Measurements from ENCODE around the gene LFNG. TPM values are rescaled to one million over a fixed set of nuclear protein-coding genes. Genes with fewer than 3 reads are reported as not detected.
"Not testable (repeated sequence)": the region's sequence is repeated elsewhere in the genome, so short reads cannot be mapped to it uniquely, and the experiment has no call there.

Gene LFNG
- polyA plus RNA-seq, 6 donors from 2014 or later: 0.59 to 4.0 (median 2.2) TPM

DNA sequence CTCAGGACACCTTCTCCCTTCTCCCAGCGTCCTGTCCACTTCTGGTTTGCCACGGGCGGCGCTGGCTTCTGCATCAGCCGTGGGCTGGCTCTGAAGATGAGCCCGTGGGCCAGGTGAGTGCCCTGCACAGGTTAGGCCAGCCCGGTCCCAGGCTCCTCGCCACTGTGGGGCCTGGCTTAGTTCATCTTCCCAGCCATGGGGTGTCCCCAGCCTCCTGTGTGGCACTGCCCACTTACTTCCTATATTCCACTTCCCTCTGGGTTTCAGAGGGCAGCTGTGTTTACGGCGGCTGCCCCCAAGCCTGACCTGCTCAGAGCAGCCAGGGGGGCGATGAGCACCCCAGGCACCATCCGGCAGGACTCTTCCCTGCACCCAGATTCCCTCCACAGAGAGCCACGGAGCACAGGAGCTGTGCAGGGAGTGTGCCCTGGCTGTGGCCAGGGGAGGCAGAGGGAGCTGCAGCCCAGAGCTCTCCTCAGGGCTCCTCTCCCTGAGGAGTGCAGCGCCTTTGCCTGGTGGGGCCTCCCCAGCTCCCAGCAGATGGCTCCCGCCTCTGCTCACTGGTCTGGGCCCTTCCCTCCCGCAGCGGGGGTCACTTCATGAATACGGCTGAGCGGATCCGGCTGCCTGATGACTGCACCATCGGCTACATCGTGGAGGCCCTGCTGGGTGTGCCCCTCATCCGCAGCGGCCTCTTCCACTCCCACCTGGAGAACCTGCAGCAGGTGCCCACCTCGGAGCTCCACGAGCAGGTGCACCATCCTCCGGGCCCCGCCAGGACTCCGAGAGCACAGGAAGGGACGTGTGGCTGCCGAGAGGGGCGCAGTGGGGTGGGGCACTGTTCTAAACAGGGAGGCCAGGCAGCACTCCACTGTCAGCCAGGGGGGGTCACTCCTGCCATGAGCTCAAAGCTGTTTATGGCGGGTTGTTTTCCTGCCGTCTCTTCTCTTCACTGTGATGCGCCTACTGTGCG lies 6.4 kb downstream of the LFNG start:
- peak overlapping the region; percentile 61 to 95 (median 86) for H3K27ac Mint-ChIP-seq
- ATAC-seq (ENCODE audit: low read depth in 2 of 2) (no peak), DNase-seq (no peak)
- no peaks in the 10 kb centered on the region for H3K27me3 Mint-ChIP-seq
- peak overlapping the region; percentile 35 to 81 (median 65) for H3K4me3 Mint-ChIP-seq
- peaks cover 53 to 87% (median 74%) of the 10 kb centered on the region in 3 donors for H3K4me1 Mint-ChIP-seq
- H3K9me3 Mint-ChIP-seq: no peaks in the 10 kb centered on the region
- H3K36me3 Mint-ChIP-seq: peaks cover 0 to 13% of the 10 kb centered on the region in 2 donors

DNA sequence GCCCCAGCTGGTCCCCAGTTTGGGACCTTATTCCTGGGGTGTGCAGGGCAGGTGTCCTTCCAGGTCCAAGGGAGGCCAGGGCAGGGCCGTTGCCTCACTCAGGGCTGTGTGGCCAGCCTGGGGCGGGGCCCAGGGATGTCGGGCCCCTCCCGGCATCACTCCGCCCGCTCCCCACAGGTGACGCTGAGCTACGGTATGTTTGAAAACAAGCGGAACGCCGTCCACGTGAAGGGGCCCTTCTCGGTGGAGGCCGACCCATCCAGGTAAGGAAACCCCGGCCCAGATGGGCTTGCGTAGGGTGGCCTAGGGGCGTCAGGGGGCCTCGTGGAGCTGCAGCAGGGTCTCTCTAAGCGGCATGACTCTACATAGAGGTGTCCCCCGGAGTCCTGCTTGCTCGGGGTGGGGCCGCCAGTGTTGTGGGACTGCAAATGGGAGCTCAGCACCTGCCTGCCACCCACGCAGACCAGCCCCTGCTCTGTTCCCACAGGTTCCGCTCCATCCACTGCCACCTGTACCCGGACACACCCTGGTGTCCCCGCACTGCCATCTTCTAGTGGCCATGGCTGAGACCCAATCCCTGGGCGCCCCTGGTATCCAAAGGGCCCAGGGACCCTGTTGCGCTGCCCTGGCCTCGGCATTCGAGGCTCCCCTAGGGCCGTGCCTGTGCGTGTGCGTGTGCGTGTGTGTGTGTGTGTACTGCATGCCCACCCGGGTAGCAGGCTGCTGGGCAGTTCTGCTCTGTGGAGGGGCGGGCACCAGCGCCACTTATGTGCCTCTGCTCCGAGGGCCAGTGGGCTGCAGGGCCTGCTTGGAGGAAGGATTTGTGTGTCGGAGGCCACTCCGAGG lies 7.3 kb downstream of the LFNG start:
- peak overlapping the region; percentile 53 to 91 (median 71) for H3K4me3 Mint-ChIP-seq
- H3K27me3 Mint-ChIP-seq: no peaks in the 10 kb centered on the region
- peaks cover 0 to 9% of the 10 kb centered on the region in 2 donors for H3K36me3 Mint-ChIP-seq
- ATAC-seq (ENCODE audit: low read depth in 2 of 2) (no peak), DNase-seq (no peak)
- H3K4me1 Mint-ChIP-seq: peaks cover 48 to 87% (median 77%) of the 10 kb centered on the region in 3 donors
- peak overlapping the region in 5 of 6 donors; percentile 15 to 99 (median 95) for H3K27ac Mint-ChIP-seq
- no peaks in the 10 kb centered on the region for H3K9me3 Mint-ChIP-seq

DNA sequence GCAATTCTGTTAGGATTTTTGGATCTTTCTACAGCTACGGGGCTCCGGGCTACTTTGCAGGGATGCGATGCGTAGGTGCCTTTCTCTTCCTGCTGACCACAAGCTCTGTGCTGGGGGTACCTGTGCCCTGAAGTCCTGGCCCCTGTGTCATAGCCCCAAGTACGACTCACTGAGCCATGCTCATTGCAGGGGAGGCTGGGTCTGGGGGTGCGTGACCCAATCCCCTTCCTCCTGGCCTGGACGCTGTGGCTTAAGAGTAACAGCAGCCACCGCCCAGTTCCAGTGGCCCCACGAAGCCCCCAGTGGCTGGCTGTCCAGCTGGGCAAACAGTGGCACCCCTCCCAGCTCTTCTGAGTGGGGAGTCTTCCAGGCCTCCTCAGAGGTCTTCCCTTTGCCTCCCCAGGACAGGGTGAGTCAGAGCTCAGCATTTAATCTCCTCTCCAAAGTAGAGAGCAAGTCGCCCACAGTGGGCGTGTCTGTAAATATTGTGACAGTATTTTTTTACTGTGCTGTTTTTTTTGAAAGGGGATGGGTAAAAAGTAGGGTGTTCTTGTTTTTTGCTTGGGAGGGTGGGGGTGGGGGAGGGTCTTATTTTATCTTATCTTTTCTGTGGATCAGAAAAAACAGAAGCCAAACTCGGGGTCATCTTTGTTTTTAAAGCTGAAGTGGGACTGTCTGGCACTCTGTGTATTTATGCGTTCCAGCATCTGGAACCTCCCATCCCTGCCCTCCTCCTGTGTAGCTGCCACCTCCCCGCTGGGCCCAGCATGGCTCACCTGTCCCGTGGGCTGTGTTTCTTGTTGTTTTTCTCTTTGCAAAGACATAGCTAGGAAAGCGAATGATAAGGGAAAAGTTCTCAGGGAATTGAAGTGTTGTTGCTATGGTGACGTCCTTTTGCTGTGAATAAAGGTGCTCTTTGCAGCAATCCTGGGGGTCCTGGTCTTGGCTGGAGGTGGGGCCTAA lies 8.2 kb downstream of the LFNG start:
- peak overlapping the region; percentile 78 to 95 (median 86) for H3K4me3 Mint-ChIP-seq
- H3K9me3 Mint-ChIP-seq: no peaks in the 10 kb centered on the region
- H3K4me1 Mint-ChIP-seq: peaks cover 45 to 82% (median 73%) of the 10 kb centered on the region in 3 donors
- no peak for ATAC-seq (ENCODE audit: low read depth in 2 of 2)
- H3K27me3 Mint-ChIP-seq: no peaks in the 10 kb centered on the region
- DNase-seq: no peak
- peak overlapping the region; percentile 5 to 100 (median 98) for H3K27ac Mint-ChIP-seq
- H3K36me3 Mint-ChIP-seq: peaks cover 0 to 4% of the 10 kb centered on the region in 2 donors

DNA sequence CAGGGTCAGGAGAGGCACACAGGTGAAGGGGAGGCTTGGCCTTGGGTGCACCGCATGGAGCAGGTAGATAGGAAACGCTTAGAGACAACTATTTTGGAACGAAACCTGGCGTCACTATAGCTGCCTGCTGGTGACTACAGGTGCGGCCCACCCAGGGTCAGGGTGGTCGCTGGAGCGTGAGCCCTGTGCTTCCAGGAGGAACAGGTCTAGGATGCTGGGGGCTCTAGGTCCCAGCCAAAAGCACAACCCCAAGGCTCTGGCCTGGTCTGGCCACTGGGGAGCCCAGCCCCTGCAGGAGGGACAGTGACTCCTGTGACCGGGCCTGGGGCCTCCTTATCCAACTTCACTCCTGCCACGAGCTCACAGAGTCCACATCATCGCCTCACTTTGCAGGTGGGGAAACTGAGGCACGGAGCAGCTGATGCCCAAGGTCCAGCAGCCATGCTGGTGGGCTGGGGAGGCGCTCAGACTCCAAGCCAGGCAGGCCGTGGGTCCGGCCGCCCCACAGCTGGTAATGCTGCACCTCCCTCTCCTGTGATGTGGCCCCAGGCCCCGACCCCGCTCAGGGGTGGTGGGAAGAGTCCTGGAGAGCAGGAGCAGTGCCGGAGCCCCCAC lies 9.0 kb downstream of the LFNG start:
- DNase-seq: no peak

DNA sequence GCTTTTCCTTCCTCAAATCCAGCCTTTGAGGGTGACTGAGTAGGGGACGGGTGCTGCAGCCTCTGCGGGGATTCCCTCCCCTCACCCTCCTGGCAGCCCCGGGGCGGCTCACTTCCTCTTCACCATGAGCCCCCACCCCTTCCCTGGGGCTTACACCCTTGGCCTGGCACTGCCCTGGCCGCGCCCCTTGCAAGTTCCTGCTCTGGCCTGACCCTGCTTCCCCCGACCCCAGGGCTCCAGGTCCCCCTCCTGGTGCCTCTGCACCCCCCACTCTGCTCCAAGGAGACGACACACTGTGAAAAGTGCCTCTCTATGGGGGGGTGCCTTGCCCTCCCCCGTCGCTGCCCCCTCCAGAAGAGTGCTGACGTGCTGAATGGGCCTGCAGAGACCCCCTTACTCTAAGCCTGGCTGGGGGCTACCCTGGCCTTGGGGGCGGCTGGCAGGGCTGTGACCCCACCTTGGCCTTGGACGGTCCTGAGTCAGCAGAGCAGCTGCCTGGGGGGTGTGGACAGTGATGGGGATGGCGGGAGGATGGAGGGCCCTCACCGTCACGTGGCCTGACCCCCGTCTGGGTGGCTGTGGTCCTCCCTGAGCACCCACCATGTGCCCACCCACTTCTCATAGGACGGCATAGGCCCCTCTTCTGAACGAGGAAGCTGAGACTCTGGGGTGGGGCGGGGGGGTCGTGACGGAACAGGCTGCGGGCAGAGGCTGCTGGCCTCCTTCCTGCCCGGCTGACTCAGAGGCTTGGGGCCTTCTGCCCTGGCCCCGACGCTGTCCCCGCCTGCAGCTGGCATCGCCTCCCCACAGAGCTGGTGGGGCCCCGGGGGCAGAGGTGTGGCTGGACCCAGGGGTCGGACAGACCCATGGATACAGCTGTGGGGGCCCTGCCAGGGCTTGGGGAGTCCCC lies 9.8 kb downstream of the LFNG start:
- Mint-ChIP-seq H3K4me1 (peaks cover 40 to 71% (median 59%) of the 10 kb centered on the region in 3 donors), H3K4me3 (peak overlapping the region; percentile 78 to 95 (median 88)), H3K36me3 (no peaks in the 10 kb centered on the region), H3K27ac (peak overlapping the region; percentile 95 to 100 (median 98)), H3K9me3 (no peaks in the 10 kb centered on the region), H3K27me3 (no peaks in the 10 kb centered on the region)
- ATAC-seq (ENCODE audit: low read depth in 2 of 2) (peak; percentile 80), DNase-seq (peak; percentile 95)

More for the DNA sequence above, 9.0 kb downstream of the LFNG start:
- peak overlapping the region; percentile 78 to 95 (median 86) for H3K4me3 Mint-ChIP-seq
- H3K27ac Mint-ChIP-seq: peak overlapping the region; percentile 95 to 100 (median 98)
- H3K4me1 Mint-ChIP-seq: peaks cover 40 to 74% (median 67%) of the 10 kb centered on the region in 3 donors
- H3K9me3 Mint-ChIP-seq: no peaks in the 10 kb centered on the region
- no peaks in the 10 kb centered on the region for H3K27me3 Mint-ChIP-seq
- ATAC-seq (ENCODE audit: low read depth in 2 of 2): no peak
- H3K36me3 Mint-ChIP-seq: no peaks in the 10 kb centered on the region

DNA sequence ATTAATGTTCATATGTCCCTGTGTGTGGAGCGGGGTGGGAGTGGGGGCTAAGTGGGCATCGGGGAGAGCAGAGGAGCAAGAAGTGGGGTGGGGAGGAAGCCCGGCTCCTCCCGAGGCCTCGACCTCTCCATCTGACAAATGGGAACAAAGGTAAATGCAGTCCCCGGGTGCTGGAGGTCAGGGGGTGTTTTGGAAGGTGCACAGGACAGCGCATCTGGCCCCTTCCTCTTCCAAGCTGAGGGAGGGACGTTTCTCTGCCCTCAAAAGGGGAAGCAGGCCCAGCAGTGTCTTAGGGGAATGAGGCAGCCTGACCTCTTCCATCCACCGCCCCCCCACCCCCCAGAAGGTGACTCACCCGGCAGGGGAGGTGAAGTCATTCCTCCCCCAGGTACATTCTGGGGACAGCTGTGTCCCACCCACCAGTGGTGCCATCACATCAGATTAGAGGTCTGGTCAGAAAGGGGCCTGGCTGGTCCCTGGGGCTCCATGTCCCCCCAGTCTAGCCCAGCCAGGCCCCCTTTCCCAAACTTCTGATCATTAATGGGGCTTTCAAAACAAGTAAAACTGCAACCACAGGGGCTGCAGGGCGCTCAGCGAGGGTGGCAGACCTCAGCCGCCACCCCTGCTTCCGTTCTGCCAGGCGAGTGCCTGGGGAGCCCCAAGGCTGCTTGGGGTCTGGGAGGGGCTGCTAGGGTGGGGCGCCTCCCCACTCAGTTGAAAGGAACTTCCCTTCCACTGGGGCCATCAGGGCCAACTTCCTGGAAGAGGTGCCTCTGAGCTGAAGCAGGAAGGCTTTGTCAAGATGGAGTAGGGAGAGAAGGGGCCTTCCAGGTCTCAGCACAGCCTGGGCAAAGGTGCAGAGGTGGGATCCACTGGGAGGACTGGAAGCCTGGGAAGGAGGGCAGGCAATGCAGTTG lies 10.8 kb downstream of the LFNG start:
- Mint-ChIP-seq H3K27me3 (no peaks in the 10 kb centered on the region), H3K9me3 (no peaks in the 10 kb centered on the region), H3K27ac (peak overlapping the region; percentile 93 to 100 (median 98)), H3K4me1 (peaks cover 40 to 65% (median 58%) of the 10 kb centered on the region in 3 donors), H3K36me3 (no peaks in the 10 kb centered on the region), H3K4me3 (peak overlapping the region; percentile 78 to 95 (median 88))
- ATAC-seq (ENCODE audit: low read depth in 2 of 2) (peak; percentile 67 to 70), DNase-seq (peak; percentile 86)

DNA sequence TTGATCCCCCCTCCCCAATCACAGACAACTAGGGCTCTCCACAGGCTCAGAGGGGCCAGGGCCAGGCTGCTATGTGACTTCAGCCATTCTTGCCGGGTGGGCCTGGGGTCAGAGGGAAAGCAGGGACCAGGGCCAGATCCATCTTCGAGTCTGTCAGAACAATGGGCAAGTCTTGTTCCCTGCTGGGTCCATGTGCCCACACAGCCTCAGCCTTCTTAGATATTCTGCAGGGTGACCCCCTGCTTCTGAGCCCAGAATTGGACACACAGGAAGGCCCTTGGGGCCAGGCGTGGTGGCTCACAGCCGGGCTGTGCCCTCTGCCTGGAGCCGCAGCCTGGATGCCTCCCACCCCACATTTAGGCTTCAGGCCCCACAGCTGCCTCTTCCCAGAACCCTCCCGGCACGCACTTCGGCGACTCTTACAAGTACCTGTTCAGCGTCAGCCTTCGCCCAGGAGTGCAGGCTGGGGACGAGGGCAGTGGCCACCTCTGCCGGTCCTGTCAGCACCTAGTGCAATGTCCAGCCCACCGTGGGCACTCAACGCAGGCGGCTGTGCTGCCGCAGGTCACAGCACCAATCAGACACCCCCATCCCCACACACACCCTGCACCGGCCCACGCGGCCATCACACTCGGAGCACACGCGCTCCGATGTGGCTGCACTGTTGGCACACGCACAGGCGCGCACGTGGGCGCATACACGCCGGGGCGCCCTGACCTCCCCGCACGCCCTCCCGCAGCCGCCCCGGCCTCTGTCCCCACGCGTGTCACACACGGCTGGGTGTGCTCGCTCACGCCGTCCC lies 11.6 kb downstream of the LFNG start:
- Mint-ChIP-seq H3K4me3 (peak overlapping the region in 7 of 8 donors; percentile 78 to 95 (median 87)), H3K27ac (peak overlapping the region; percentile 93 to 100 (median 98)), H3K4me1 (peaks cover 36 to 56% (median 53%) of the 10 kb centered on the region in 3 donors)
- H3K36me3 Mint-ChIP-seq; H3K27me3 Mint-ChIP-seq; DNase-seq; ATAC-seq (ENCODE audit: low read depth in 2 of 2); H3K9me3 Mint-ChIP-seq: not testable (repeated sequence)

DNA sequence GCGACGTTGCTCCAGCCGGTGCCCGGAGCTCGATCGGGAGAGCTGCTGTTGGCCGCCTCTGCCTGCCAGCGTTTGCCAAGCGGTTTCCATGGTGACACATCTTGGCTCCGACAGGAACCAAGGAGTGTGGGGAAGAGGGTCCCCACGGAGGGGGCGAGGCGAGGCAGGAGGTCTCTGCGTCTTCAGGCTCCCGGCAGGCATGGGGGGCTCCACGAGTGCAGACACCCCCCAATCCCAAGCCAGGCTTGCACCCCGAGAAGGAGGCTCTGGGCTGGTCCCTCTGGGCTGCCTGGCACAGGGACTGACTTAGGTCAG lies 12.2 kb downstream of the LFNG start:
- Mint-ChIP-seq H3K4me3 (peak overlapping the region in 1 of 8 donors; percentile 78), H3K27ac (peak overlapping the region in 5 of 6 donors; percentile 24 to 99 (median 92)), H3K4me1 (peaks cover 33 to 52% (median 51%) of the 10 kb centered on the region in 3 donors)
- ATAC-seq (ENCODE audit: low read depth in 2 of 2); H3K27me3 Mint-ChIP-seq; DNase-seq; H3K36me3 Mint-ChIP-seq; H3K9me3 Mint-ChIP-seq: not testable (repeated sequence)

DNA sequence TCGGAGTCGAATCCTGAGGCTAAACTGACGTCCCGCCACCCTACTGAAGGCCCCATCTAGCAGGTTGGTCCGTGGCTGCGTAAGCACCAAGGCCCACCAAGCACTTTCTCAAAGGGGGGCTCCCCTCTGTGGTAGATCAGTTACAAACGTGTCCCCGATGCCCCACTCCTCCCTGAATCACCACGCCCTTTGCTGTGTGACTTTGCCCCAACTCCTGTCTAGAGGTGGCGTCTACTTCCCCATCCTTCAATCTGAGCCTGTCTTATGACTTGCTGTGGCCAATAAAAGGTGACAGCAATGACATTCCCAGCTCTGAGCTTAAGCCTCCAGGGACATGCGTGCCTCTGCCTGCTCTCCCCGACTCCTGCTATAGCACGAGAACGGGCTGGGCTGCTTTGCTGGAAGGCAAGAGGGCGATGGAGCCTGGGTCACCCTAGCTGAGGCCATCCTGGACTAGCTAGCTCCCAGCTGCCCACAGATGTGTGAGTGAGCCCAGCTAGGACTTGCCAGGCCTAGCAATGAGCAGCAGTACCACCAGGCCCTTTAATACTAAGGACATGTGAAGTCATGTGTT lies 12.7 kb downstream of the LFNG start:
- Mint-ChIP-seq H3K27ac (peak overlapping the region; percentile 86 to 95 (median 90)), H3K4me1 (peaks cover 33 to 47% (median 45%) of the 10 kb centered on the region in 3 donors), H3K4me3 (peak overlapping the region in 3 of 8 donors; percentile 29 to 78 (median 47))
- not testable (repeated sequence) for H3K27me3 Mint-ChIP-seq; ATAC-seq (ENCODE audit: low read depth in 2 of 2); H3K9me3 Mint-ChIP-seq; H3K36me3 Mint-ChIP-seq; DNase-seq

DNA sequence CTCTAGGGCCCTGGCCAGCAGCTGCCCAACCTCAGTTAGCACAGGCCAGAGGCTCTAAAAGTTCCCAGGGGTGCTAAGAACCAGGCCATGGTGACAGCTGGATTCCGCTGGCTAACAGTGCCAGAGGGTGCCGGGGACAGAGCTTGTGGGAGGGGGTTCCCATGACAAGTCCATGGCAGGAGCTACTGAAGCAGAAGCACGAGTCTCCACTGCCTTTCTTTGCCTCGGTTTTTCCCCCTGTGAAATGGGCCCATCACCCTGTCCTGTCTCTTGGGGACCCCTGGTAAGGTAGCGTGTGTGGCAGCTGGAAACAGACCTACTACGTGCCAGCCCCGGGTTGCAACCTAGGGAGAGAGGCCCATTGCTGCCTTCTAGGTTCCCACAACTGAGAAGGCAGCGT lies 13.2 kb downstream of the LFNG start:
- ATAC-seq (ENCODE audit: low read depth in 2 of 2); H3K36me3 Mint-ChIP-seq; DNase-seq; H3K9me3 Mint-ChIP-seq; H3K27me3 Mint-ChIP-seq; H3K27ac Mint-ChIP-seq; H3K4me3 Mint-ChIP-seq: not testable (repeated sequence)
- peaks cover 29 to 41% (median 40%) of the 10 kb centered on the region in 3 donors for H3K4me1 Mint-ChIP-seq
